Measurements from ENCODE around the gene CD300E.

DNA sequence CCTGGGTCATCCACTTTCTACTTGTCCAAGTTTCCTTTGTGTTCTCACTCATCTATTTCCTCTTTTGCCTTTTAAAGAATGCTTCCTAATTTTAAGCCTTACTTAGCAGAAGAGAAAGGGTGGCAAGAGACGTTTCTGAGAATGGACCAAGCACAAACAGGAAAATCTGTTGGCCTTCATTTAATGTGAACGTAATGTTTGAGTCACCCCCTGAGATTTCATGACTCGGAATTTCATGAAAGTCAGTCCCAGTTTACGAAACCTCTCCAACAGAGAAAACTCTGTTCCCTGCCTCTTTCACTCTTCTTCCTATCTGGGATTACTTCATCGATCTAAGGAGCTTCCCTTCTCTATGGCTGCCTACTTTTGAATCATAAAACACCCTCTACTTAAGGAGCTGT is at the start of gene CD300E:
- TF ChIP-seq, protein P1, sequence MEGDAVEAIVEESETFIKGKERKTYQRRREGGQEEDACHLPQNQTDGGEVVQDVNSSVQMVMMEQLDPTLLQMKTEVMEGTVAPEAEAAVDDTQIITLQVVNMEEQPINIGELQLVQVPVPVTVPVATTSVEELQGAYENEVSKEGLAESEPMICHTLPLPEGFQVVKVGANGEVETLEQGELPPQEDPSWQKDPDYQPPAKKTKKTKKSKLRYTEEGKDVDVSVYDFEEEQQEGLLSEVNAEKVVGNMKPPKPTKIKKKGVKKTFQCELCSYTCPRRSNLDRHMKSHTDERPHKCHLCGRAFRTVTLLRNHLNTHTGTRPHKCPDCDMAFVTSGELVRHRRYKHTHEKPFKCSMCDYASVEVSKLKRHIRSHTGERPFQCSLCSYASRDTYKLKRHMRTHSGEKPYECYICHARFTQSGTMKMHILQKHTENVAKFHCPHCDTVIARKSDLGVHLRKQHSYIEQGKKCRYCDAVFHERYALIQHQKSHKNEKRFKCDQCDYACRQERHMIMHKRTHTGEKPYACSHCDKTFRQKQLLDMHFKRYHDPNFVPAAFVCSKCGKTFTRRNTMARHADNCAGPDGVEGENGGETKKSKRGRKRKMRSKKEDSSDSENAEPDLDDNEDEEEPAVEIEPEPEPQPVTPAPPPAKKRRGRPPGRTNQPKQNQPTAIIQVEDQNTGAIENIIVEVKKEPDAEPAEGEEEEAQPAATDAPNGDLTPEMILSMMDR (IDR thresholded peaks at IDR 0.05): no peak
- peak in 1 of 2 donors; percentile 27 for TF ChIP-seq POLR2AphosphoS5 (IDR thresholded peaks at IDR 0.05)

All from upper lobe of left lung (tissue), 4 donors.